Ramos (cell line): Measurements from ENCODE around the gene EME1.
"Not testable (repeated sequence)": the region's sequence is repeated elsewhere in the genome, so short reads cannot be mapped to it uniquely, and the experiment has no call there.

Experiments
- in situ Hi-C: fragments of 300-500 bp; cut with MboI; formaldehyde crosslinking; loops from one replicate; pipeline ENCODE4 v1.14.3; 2022; ENCODE audit warnings: low sequenced_read_pairs; ENCODE audit not compliant: unreplicated experiment

The EME1 gene, protein sequence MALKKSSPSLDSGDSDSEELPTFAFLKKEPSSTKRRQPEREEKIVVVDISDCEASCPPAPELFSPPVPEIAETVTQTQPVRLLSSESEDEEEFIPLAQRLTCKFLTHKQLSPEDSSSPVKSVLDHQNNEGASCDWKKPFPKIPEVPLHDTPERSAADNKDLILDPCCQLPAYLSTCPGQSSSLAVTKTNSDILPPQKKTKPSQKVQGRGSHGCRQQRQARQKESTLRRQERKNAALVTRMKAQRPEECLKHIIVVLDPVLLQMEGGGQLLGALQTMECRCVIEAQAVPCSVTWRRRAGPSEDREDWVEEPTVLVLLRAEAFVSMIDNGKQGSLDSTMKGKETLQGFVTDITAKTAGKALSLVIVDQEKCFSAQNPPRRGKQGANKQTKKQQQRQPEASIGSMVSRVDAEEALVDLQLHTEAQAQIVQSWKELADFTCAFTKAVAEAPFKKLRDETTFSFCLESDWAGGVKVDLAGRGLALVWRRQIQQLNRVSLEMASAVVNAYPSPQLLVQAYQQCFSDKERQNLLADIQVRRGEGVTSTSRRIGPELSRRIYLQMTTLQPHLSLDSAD

DNA sequence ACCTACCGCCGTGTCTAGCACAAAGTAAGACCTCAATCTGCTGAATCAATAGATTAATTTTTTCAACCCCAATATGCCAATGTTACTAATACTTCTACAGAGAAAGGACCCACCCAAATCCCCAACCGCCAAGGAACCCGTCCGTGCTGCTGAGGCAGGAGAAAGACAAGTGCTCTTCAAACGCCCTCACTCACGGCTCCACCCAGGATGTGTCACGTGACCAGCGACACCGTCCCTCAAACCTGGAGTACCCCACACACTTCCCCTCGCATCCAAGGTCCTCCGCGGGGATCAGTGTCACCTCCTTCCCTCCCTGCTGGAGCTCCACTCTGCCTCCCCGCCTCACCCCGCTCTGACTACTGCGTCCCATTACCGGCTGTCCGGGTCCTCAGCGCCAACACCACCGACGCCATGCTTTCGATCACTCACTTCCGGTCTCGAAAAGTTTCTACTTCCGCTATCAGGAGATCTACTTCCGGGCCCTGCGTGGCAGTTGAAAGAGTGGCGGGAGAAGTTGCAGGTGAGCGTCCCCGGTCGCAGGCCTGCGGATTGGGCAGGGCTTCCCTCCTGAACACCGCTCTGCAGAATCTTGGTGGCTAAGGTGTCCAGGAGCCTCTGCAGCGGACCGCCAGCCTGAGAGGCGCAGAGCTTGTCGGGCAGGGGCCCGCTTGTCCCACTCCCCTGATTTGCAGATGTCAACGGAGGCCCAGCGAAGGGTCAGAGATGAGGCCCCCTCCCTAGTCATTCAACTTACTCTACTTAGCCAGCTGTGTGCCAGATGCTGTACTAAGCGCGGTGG is at the start of gene EME1, which contains the start of gene MRPL27:
TSS of gene EME1 (plus strand) at position 472 of the 799 bp plus-strand sequence. CDS start 1,980 bp downstream, outside the sequence.
TSS of gene MRPL27 (minus strand) at position 427 of the 799 bp plus-strand sequence. CDS start at position 413, 14 bp downstream.
- in situ Hi-C loops = no loop called here

DNA sequence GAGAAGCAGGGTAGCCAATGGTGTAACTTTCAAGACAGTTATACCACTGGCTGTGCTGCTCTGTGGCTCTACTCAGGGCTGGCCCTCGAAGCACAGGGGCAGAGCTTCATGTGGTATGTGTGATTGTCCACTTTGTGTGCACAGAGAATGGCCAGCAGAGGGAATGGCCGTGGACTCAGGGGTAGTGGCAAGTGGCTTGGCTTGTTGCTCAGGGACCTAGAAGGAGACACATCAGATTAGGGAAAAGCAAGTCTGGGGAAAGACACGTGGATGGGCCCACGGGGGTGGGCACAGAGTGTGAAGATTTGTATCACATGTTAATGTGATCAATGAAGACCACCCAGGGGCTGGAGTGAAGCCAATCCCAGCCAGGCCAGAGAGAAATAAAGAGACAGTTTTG is 47.1 kb upstream of the EME1 start:
- in situ Hi-C loops = no loop called here

DNA sequence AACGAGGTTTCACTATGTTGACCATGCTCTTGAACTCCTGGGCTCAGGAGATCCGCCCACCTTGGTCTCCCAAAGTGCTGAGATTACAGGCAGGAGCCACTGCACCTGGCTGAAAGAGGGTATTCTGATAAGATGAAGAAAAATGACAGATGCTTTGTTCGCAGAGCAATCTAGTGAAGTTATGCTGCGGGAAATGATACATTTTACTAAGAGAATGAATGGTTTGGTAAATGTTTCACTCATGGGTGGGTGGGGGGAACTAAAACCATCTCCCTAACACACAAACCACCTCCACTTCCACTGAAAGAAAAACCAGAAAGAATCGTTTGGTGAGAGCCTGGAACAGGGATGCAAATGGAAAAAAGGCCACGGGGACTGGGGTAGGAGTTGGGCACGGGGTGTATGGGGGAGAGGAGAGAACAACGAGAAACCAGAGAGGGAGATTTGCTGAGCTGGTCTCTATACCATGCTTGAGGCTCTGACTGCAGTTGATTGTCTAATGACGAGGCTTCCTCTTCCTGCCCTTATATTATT is 46.1 kb upstream of the EME1 start:
- in situ Hi-C loops = no loop called here

DNA sequence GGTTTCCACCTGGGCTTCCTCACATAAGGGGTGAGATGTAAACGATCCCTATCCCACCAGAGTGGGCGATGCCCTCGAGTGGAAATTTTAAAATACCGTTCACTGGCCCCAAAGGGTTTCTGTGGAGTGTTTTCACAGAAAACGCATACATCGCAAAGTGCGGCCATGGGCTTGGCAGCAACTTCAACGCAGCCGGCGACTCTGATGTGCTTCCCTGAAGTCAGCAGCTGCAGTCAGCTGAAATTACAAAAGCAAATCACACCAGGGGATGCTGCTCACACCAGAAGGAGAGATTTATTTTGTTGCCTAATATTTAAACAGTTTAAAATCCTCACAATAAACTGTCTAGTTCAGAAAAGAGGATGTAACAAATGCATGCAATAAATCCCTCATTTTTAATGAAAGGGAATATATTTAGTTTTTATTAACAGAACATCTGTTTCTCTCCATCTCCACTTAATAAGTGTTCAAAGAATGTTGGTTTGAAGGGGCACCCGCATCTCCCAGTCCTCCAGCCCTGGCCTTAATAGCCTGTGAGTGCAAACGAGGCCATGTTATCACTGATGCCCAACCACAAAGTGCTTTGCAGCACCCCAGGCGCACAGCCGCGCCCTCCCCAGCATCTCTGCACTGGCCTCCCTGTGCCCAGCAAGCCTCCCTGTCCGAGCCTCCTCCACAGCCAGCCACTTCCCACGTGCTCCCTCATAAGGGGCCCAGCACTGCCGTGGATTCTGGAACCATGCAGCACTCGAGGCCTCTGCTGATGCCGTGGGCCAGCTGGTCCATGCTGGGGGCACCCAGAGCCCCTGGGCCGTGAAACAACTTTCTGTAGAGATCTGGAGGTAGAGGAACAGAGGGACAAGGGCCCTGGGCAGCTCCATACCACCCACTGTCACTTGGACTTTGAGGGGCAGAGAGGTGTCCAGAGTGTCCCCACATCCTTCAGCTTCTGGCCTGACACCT is 44.4 kb upstream of the EME1 start:
- in situ Hi-C loops = no loop called here

DNA sequence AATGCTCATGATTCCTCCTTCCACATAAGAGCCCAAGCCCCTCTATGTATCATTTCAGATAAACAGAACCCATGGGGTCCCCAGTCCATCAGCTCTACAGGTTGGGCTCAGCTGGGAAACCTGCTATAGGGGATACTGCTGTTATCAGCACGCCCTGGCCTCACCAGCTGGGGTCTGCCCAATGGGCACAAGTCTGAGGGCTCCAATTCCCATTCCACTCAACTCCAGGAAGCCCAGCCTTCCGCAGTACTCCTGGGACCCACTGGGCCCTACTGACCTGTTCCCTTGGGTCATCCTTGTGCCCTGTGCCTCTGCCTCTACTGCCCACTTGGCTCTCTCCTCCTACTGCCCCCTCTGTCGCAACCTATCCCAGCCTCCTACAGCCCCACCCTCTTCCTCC is 43.3 kb upstream of the EME1 start:
- in situ Hi-C loops = no loop called here

DNA sequence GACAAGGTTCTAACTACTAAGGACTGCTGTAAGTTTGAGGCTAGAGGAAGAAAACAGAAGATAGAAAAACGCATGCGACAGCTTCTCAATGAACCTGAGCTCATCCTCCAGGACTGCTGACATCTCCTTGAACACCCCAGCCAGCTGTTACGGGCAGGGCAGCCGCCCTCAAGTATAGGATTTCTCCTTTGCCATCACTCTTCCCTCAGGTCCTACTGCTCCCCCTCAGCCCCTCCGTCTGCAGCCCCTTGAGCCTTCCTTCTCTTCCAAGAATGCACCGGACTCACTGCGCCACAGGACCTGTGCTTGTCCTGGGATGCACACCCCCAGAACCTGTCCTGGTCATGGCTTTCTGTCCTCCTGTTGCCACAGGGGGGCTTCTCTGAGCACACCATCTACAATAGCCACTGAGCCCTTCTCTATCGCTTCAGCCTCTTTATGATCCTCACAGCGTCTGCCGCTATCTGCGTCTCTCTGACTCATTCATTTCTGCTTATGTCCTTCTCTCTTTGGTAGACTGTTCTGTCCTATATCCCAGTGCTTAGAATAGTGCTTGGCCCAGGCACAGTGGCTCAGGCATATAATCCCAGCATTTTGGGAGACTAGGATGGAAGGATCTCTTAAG is 42.8 kb upstream of the EME1 start:
- in situ Hi-C loops = no loop called here

DNA sequence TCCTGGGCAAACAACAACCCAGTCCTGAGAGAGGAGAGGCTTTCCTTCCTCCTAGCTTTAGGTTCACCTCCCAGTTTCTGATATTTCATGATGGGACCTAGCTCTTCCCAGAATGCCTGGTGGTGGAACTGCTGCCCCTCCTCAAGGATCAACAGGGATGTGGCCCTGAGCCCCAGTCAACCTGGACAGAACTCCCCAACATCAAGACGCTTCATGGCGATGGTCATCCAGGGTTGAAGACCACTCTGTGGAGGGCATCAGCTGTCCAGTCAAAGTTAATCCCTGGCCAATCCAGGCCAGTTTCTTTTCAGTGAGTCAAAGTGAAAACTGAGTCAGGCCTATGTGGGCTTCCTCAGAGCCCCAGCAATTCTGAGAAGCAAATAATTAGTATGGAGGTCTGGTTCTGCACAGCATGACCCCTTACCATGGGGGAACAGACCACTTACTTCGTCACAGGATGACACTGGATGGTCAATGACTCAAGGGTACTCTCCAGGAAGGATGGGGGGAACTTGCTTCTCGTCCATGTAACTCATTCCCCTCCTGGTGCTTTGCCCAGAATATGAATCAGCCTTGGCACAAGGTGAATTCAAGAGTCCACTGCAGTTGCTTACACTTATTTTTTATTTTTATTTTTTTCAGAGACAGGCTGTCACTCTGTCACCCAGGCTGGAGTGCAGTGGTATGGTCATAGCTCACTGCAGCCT is 41.8 kb upstream of the EME1 start:
- in situ Hi-C loops = no loop called here

DNA sequence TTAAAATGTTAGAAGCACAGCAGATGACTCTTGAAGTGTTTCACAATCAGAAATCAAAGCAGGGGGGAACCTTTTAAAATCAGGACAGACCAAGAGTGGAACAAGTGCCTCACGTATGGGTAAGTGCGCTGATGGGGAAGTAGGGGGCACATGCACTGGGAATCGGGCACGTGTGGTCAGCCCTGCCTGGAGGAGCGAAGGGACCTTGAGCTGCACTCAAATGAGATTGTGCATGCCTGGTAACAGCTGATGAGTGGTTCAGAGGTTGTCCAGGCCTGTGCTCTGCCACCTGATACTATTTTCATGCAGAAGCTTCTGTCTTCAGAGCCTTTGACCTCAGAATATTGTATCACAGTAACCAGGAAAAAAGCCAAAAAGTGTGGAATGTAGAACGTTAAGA is 40.8 kb upstream of the EME1 start:
- in situ Hi-C loops = no loop called here

DNA sequence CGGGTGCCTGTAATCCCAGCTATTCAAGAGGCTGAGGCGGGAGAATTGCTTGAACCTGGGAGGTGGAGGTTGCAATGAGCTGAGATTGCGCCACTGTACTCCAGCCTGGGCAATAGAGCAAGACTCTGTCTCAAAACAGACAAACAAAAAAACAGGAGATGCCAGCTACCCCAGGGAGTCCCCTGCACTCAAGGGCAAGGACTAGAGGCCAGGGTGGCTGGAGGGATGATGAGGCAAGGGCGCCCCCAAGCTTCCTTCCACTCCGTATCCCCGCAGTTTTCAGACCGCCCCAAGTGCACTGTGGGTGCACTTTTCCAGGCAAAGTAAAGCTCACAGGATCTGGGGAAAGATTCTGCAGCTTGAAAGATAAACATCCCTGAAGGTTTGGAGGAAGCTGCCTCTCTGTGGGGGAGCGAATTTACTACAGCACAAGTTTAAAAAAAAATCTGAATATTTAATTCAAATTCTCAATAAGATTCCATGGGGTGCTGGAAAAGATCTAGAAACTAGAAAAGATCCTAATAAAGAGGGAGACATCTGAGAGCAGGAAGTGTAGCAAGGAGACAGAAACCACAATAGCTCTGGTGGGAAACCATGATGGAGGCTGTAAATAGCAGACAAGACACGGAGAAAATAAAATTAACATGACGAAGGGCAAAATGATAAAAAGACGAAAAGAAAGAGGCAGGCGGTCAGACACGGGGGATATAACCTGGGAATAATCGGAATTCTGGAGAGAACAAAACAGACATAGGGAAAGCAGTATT is 39.6 kb upstream of the EME1 start:
- in situ Hi-C loops = not testable (repeated sequence)

DNA sequence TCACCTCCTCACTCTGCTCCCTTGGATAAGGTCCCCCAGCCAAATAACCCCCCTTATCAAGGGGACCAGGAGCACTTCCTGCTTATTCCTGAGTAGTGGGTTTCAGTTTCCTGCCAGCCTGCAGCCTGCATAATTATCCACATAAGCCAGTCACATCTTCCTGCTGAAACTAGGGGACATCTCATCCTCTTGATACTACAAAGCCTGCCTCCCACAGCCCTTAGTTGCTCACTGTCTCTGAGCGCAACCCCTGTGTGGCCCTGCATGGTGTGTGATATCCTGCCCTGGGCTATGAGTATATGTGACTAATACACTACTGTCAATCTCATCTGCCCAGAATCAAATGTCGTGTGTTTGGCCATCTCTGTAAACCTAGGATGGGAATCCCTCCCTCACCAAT is 35.1 kb upstream of the EME1 start:
- in situ Hi-C loops = no loop called here

DNA sequence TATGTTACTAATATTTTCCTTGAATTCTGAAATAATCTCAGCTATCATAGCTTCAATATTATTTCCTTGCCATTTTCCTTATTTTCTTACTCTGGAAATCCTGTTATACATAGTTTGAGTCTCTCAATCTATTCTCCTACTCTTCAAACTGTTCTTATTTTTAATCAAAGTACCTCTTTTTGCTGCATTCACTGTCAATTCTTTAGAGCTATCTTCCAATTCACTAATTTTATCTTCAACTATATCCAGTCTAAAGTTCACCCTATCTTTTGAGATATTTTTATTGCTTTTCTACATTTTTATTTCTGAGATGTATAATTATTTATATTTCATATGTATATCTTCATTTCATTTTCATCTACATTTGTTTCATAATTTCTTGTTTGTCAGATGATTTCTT is 34.4 kb upstream of the EME1 start:
- in situ Hi-C loops = no loop called here

DNA sequence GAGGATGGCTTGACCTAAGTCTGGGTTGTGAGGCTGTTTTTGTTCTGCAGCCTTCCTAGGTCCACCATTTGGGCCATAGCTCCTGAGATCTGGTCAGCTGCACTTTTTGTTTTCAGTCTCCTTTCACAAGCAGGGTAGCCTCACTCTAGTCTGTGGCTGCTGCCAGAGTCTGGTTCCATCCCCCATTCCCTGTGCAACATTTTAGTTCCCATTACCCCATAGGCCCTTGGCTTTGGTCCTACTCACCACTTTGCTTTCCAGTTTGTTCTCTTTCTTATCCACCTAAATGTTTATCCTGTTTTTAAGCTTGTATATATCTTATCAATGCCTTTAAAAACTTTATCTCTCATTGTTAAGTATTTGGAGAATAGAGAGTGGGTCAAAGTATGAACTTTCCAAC is 33.6 kb upstream of the EME1 start:
- in situ Hi-C loops = no loop called here

DNA sequence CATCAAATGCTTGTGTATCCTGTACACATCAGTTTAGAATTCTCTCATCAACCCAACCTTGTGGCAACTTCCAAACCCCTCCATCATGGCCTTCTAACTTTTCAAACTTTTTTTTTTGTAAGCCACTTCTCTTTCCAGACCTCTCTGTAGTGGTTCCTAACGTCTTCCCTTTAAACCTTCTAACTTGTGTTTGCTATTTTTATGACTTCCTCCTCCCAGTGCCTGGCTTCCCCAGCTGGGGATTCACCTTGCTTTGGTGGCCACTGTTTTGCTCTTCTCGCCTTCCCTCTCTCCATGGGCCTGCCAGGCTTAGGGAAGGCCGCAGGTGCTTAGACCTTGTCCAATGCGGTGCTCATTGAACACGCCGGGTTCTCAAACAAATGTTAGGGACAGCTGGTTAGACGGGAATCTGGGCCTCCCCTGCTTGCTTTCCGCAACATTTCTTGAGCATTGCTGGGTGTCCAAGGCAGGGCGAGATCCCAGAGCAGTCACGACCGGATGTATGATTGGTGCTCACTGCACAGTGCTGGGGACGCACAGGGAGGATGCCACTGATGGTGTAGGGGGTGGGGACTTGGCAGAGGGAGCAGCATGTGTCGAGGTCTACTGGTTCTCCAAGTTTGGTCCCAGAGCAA is 28.2 kb upstream of the EME1 start:
- in situ Hi-C loops = no loop called here

DNA sequence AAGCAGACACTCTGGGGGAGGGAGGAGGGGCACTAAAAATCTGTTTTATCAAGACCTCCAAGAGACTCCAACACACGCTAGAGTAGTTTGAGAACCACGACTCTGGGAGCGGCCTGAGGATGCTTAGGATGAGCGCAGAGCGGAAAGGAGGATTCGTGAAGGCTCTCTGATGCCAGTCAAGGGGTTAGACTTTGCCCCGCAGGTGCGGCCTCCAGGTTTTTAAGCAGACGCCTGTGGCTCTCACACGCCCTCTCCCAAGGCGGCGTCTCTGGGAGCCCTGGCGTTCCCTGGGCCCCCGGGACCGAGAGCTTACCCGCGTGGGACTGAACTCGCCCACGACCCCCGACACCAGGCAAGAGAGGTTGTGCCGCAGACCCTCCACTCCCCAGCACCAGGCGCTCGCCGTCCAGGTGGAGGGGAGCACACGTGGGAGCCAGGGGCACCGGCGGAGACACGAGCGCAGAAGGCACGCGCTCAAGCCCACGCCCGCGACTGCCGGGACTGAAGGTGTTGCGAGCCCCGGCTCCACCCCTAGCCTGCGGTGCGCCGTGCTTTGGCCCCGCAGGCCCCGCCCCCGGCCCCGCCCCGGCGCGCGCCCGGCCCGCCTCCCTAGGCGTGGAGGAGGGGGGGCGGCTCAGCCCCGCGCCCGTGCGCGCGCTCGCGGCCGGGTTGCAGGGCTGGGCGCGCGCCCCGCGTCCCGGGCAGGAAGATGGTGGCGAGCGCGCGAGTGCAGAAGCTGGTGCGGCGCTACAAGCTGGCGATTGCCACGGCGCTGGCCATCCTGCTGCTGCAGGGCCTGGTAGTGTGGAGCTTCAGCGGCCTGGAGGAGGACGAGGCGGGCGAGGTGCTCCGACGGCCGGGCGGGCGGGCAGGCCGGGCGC is 27.4 kb upstream of the EME1 start, which contains the start of gene XYLT2:
TSS of gene XYLT2 (plus strand) at position 695 of the 881 bp plus-strand sequence. CDS start at position 710, 15 bp downstream.
- in situ Hi-C loops = no loop called here

DNA sequence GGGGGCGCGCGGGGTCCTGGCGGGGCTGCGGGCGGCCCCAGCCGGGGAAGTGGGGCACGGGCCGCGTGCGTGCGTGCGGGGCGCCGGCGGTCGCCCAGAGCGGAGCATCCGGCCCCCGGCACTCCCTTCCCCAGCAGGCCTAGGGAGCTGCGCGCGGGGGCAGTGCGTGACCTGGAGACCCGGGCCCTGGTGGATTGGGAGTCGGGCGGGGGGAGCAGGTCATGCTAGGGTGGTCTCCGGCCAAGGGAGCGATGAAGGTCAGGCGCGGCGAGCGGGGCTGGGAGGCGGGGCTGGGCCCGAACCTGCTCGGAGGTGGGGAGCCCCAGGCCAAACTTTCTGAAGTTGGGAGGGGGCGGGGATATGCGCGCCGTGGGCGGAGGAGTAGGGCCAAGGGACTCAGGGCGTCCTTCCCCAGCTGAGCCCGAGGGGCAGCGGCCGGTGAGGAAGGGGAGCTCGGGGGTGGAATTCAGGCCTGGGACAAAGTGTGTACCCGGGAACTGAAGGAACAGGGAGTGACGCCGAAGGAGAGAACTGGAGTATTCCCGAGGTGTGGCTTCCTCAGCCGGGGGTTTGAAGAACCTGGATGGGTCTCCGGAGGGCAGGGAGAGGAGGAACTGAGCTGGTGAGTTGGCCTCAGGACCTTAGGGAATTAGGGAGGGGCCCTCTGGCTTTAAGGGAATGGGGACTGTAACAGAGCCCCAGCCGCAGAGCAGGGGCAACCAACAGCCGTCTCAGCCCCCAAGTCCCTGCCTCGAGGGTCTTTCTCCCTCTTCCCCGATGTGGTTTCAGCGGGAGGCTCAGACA is 26.5 kb upstream of the EME1 start:
- in situ Hi-C loops = no loop called here
